ENCODE data around the gene DLX5.

Gene DLX5

DNA sequence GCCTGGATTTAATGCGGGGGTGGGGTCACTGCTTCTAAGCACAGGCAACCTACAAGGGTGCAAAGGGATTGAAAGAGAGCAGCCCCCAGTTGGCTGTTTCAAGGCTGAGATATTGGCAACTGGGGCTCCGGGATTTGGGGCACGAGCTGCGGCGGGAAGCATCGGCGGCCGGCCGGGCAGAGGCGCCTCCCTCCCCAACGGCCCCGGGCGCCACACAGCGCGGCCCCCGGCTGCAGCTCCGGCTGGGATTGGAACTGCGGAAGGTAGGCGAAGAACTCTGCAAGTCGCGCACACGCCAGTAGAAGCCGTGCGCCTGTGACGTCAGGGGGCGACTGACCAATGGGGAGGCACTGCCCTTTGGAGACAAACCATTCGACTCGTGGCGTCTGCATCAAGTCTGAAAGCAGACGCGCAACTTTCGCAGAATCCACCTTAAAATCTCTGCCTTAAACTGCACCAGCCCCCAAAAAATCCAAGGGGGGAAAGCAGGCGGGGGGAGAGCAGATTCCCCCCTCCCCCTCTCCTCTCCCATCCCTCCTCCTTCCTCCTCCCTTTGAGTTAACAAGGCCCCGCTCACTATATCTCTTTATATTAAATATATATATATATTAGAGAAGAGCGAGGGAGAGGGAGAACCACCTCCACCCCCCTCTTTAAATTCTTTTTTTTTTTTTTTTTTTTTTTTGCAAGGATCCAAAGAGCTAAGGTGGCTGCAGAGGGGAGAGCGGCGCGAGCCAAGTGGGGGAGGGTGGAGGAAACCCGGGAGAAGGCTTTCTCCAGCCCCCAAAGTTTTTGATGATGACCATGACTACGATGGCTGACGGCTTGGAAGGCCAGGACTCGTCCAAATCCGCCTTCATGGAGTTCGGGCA, 19.2 kb downstream of the DLX5 start, which contains the start of gene DLX6:
Gene DLX6, plus strand, starts transcription at position 371 of the 872 bp plus-strand sequence. Its CDS starts 425 bp downstream, at position 796.
- peak in 1 of 3 experiments; percentile 48 for DNase-seq (ENCODE audit: low read depth in 3 of 3)

DNA sequence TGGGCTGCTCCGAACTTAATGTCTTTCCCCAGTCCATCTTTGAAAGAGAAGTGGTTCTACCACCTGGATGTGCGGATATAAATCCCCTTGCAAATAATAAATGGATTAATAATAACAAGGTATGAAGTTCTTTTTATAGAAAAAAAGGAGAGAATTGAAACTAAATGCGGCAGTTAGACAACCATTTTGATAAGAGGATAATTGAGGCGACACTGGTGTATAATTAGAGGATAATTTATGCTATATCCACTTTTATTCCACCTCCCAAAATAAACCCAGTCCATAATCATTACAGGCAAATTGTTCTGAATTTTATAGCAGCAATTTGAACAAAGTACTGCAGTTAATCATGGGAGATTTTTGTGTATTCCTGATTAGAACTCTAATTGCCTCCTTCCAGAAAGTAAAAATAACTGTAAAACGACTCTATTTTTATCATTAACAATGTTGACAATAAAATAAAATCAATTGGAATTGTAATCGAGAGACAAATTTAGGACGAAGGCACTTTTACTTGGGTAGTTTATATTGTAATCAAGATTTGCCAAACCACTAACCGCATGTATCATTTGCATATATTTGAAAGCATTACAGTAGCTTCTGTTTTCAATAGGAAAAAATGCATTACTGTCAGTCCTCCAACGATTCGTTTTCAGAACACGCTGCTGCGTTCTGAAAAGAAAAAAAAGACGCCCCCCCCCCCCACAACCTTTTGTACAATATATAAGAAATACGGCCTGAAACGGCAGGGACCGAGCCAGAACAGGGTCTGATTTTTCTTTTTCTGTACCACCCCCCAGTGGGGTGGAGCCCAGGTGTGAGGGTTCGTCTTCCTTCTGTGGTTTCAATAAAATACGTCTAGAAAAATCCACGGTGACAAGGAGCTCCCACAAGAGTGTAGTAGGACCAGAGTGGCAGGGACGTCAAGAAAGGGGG, 20.1 kb downstream of the DLX5 start:
- DNase-seq (ENCODE audit: low read depth in 3 of 3): no peak

DNA sequence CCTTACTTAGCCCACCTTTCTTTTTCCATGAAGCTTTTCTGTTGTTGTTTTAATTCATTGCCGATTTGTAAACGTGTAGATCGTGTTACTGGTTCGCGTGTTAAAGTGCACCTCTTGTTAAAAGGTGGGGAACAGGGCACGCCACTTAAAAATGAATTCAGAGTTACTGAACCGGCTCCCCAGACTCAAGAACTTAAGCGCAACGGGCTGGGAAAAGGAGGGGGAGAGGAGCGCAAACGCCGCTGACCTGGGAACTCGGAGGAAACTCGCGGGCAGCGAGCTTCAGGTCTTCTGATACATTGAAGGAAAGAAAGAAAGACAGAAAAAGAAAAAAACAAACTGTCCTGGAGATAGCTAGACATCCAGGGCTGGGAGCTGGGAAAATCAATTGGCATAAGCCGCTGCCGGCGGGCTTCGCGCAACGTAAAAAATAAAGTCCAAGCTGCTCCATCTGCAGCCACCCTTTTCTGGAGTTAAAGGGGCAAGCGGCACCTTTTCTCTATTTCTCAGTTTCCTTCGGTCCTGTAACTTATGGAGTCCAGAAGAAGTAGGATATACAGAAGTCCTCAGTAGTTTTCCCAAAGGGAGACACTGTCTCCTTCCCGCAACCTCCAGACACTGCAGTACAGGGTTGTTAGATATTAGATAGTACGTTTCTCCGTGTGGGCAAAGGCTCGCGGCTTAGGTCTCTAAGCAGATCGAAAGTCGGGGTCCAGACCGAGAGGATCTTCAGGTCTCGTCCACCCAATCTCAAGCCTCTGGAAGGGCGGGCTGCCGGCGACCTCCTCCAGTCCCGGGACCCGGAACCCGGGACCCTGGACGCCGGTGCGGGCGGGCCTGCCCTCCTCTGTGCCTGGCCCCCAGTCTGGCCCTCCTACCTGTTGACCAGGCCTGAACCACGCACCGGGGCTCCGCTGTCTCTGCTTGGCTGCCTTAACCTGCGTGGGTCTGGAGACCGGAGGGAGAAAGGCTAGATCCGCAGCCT, 21.1 kb downstream of the DLX5 start:
- DNase-seq (ENCODE audit: low read depth in 3 of 3): no peak

GRCh38 chr7:97002555-97003261, 21.9 kb downstream of the DLX5 start:
- no peak for DNase-seq (ENCODE audit: low read depth in 3 of 3)

GRCh38 chr7:97001656-97002554, 22.7 kb downstream of the DLX5 start:
- DNase-seq (ENCODE audit: low read depth in 3 of 3): no peak

DNA sequence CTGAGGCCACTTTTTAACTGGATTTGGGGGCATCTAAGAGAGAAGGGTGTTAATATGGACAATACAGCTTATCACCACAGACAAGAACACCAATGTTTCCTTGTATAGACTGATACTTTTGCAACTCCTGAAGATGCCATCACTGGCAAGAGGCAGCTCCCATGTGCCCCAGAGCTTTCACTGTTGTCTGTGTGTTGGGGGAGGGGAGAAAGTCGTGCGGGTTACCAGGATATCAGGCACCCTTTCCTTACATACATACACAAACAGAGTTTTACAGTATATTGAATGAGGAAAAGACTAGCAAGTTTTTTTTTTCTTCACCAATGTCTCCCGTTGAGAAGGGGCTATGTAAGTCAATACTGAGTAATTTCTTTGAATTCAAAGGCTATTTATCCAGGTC, 23.4 kb downstream of the DLX5 start:
- no peak for DNase-seq (ENCODE audit: low read depth in 3 of 3)

DNA sequence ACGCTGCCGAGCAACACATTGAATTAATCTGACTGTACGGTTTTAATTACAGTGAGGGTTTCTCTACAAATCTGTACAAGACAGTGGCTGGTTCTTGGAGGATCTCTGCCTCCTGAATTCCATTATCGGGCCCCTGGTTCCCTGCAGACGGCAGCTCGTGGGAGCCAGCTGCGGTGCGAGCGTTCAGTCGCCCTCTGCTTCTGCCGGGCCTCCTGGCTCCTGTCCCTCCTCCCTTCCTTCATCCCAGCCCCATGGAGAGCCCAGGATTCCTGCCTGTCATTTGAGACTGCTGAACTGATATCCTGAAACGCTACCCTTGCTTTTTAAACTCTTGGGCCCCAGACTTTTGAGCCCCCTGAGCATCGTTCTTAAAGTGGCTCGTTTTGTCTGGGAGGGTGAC, 25.9 kb downstream of the DLX5 start:
- no peak for DNase-seq (ENCODE audit: low read depth in 3 of 3)

DNA sequence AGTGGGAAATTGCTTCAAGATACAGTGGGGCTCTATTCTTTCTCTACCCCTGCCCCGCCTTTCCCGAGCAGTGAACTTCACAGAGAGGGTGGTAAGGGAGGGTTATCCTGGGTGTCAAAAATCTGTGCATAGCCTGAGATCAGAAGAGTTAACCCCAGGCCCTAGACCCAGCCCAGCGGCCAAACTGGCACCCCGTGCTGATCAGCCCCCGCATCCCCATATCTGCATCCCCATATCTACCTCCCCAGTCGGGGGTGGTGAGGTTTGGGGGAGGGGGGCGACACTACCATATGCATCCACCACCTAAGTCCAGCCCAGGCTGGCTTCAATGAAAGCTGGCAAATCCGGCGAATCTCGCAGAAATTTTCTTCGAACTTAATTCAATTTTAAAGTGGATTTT, 26.3 kb downstream of the DLX5 start:
- no peak for DNase-seq (ENCODE audit: low read depth in 3 of 3)

DNA sequence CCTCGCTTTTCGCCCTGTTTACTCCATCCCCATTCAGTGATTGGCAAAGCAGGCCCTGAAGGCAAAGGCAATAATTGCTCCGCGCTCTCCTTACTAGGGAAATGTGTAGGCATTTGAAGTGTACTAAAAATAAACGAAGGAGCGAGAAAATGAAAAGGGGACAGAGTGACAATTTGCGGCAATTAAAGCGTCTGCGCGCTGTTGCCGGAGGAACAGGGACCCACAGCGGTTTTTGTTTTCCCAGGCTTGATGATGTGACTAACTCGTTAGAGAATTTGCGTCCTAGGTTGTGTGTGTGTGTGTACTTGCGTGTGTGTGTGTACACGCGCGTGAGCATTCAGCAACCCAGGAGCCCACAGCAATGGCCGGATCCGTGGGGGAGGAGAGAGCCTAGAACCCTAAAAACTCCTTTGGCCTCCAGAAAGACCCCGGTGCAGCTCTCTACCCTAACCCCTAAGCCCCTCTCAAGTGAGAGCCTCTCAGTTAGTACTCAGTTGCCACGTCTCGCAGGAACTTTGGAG, 27.1 kb downstream of the DLX5 start:
- DNase-seq (ENCODE audit: low read depth in 3 of 3): no peak

GRCh38 chr7:96996958-96997511, 27.6 kb downstream of the DLX5 start:
- no peak for DNase-seq (ENCODE audit: low read depth in 3 of 3)

DNA sequence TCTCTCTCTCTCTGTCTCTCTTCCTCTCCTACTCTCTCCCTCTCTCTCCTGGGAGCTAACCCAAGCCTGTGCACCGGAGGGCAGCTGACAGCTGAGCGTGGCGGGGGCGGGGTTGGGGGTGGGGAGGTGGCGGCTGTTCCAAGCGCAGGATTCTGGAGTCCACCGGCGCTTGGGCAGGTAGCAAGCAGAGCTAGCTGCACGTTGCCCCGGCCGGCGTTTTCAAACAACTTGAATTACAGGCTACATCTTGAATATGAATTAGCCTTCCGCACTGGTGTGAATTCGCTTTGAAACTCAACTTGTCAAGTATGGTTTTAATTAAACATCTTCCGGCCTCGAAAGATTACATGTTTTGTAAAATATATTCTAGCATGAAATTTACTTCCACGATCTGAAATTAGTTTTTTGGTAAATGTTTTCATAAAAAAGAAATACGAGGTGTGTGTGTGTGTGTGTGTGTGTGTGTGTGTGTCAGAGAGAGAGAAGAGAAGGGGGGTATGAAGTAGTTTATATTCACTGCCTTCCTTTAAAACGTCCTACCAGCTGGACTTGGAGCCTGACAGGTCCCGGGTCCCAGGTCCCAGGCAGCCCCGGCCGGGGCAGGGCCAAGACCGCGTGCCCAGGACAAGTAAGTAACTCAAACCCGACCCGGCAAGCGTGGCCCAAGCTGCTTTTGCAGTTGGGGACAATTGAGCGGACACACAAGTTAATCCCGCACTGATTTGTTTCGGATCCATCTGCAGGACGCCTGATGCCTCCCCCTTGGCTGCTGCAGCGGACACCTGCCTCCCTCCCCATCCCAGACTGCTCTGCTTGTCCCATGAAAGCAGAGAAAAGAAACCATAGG, 28.3 kb downstream of the DLX5 start:
- no peak for DNase-seq (ENCODE audit: low read depth in 3 of 3)

- no peak for DNase-seq (ENCODE audit: low read depth in 3 of 3)
Observed at GRCh38 chr7:96995406-96996110, 29.1 kb downstream of the DLX5 start.

- DNase-seq (ENCODE audit: low read depth in 3 of 3): no peak
Observed at GRCh38 chr7:96993980-96994379, 30.7 kb downstream of the DLX5 start.

GRCh38 chr7:96993094-96993865, 31.4 kb downstream of the DLX5 start:
- no peak for DNase-seq (ENCODE audit: low read depth in 3 of 3)

- DNase-seq (ENCODE audit: low read depth in 3 of 3): no peak
Observed at GRCh38 chr7:96992192-96993005, 32.2 kb downstream of the DLX5 start.
